Common myeloid progenitor, CD34-positive (primary cell): Measurements from ENCODE around the gene MATR3.
A peak's percentile ranks its signal among the peaks of the same experiment; 100 is the strongest.

ENCODE experiments used
- CTCF ChIA-PET: fragments of 350-600 bp; sonication (Branson Sonifier 250); formaldehyde crosslinking; loops from one replicate; lab custom pipeline; 2021; ENCODE audit warnings: antibody characterized with exemption; lab: Charles Lee
- POLR2A ChIA-PET: fragments of 350-600 bp; sonication (Branson Sonifier 250); formaldehyde crosslinking; loops from one replicate; lab custom pipeline; 2021; ENCODE audit warnings: antibody characterized with exemption; lab: Charles Lee
- DNase-seq, 3 donors: peaks; one replicate each; pipeline versions ENCODE4 v3.0.0 to v3.0.0-alpha.2; 2013
- H3K27ac ChIP-seq, 2 experiments: 1 replicate in 1 of 2; 2 replicates in 1 of 2; pipeline ENCODE4 v1.7.0; 2013; ENCODE audit warnings: inconsistent platforms in 2 of 2, low read length in 2 of 2, mild to moderate bottlenecking in 2 of 2, low read depth in 1 of 2, moderate library complexity in 1 of 2; ENCODE audit not compliant: severe bottlenecking in 2 of 2, insufficient read depth in 1 of 2, poor library complexity in 1 of 2
- H3K27me3 ChIP-seq, 5 experiments: replicated peaks in 2 of 5; 1 replicate in 3 of 5; 2 replicates in 2 of 5; pipeline versions ENCODE4 v1.6.1 to v1.7.0; 2013; ENCODE audit warnings: low read length in 4 of 5, mild to moderate bottlenecking in 2 of 5, moderate library complexity in 2 of 5, inconsistent platforms in 1 of 5; ENCODE audit not compliant: insufficient read depth in 5 of 5, control insufficient read depth in 4 of 5
- H3K36me3 ChIP-seq, 4 experiments: 1 replicate in 2 of 4; 2 replicates in 2 of 4; pipeline versions ENCODE4 v1.6.1 to v1.7.0; 2013; ENCODE audit warnings: low read length in 3 of 4, control low read depth in 1 of 4, mild to moderate bottlenecking in 1 of 4; ENCODE audit not compliant: control insufficient read depth in 4 of 4, insufficient read depth in 4 of 4
- H3K4me1 ChIP-seq, 4 experiments: 1 replicate in 3 of 4; 2 replicates in 1 of 4; pipeline versions ENCODE4 v1.6.1 to v1.7.1; 2013; ENCODE audit warnings: low read length in 3 of 4, mild to moderate bottlenecking in 3 of 4, control low read depth in 1 of 4, inconsistent platforms in 1 of 4, moderate library complexity in 1 of 4; ENCODE audit not compliant: control insufficient read depth in 4 of 4, insufficient read depth in 4 of 4; ENCODE audit errors: control extremely low read depth in 1 of 4
- H3K4me3 ChIP-seq, 7 experiments: 1 replicate in 4 of 7; 2 replicates in 3 of 7; pipeline versions ENCODE4 v1.5.1 to v1.7.0; 2013; ENCODE audit warnings: mild to moderate bottlenecking in 7 of 7, low read length in 6 of 7, moderate library complexity in 6 of 7, inconsistent platforms in 2 of 7, low read depth in 2 of 7, control low read depth in 1 of 7; ENCODE audit not compliant: insufficient read depth in 4 of 7, control insufficient read depth in 1 of 7; ENCODE audit errors: extremely low read depth in 1 of 7
- H3K9me3 ChIP-seq, 5 experiments: 1 replicate in 4 of 5; 2 replicates in 1 of 5; pipeline versions ENCODE4 v1.6.1 to v1.7.1; 2013; ENCODE audit warnings: low read length in 4 of 5, mild to moderate bottlenecking in 2 of 5, inconsistent platforms in 1 of 5, low read depth in 1 of 5, moderate library complexity in 1 of 5; ENCODE audit not compliant: control insufficient read depth in 4 of 5, insufficient read depth in 2 of 5; ENCODE audit errors: control extremely low read depth in 1 of 5
- WGBS: methylation state at CpG from one replicate; pipeline ENCODE4 v1.1.5; 2013; ENCODE audit not compliant: insufficient coverage; 5-methylcytosine and 5-hydroxymethylcytosine counted together

The MATR3 gene

GRCh38 chr5:139295346-139296057 is 2.0 kb downstream of the MATR3 start:
- Histone ChIP-seq H3K4me3 (peak overlapping the region; percentile 8 to 100 (median 89)), H3K9me3 (no peaks in the 10 kb centered on the region), H3K27ac (peak overlapping the region; percentile 99), H3K27me3 (no peaks in the 10 kb centered on the region), H3K36me3 (peaks cover 0 to 12% (median under 1%) of the 10 kb centered on the region in 4 experiments), H3K4me1 (peaks cover 16 to 51% (median 26%) of the 10 kb centered on the region in 4 experiments)
- 19% methylated on average over 7 of the region's 16 CpGs for WGBS
- POLR2A ChIA-PET = interaction anchor here (0.6 kb wide), 2 partner anchors 97 to 717 kb away, joined by 3 read pairs; partner anchors contain the start of gene SIL1
- CTCF ChIA-PET = interaction anchor here (2.8 kb wide), 1 partner anchor 10 kb away, joined by 14 read pairs; no protein-coding TSS in a partner anchor
- DNase-seq = peak in 1 of 3 donors; percentile 27

- DNase-seq = no peak
- peak overlapping the region in 1 of 2 experiments; percentile 99 for H3K27ac ChIP-seq
- H3K4me1 ChIP-seq = peaks cover 16 to 51% (median 26%) of the 10 kb centered on the region in 4 experiments
- peak overlapping the region in 5 of 7 experiments; percentile 27 to 100 (median 89) for H3K4me3 ChIP-seq
- peaks cover 0 to 7% (median under 1%) of the 10 kb centered on the region in 4 experiments for H3K36me3 ChIP-seq
- ChIA-PET CTCF (interaction anchor here (0.9 to 2.8 kb wide), 3 partner anchors 10 to 205 kb away, joined by 4 to 14 read pairs (median 5); no protein-coding TSS in a partner anchor), POLR2A (interaction anchor here (0.9 kb wide), 1 partner anchor 34 kb away, joined by 3 read pairs; no protein-coding TSS in a partner anchor)
- no peaks in the 10 kb centered on the region for H3K27me3 ChIP-seq
- no peaks in the 10 kb centered on the region for H3K9me3 ChIP-seq
- WGBS = 75% methylated on average over 4 of the region's 6 CpGs
These were observed 2.7 kb downstream of the MATR3 start for GRCh38 chr5:139296198-139296597.

- H3K4me3 ChIP-seq = peak overlapping the region in 3 of 7 experiments; percentile 11 to 100 (median 28)
- POLR2A ChIA-PET = interaction anchor here (0.5 to 0.9 kb wide), 2 partner anchors 23 to 34 kb away, joined by 3 read pairs; no protein-coding TSS in a partner anchor
- no peaks in the 10 kb centered on the region for H3K9me3 ChIP-seq
- peaks cover 16 to 51% (median 26%) of the 10 kb centered on the region in 4 experiments for H3K4me1 ChIP-seq
- H3K27me3 ChIP-seq = no peaks in the 10 kb centered on the region
- H3K36me3 ChIP-seq = peaks cover 0 to 11% (median under 1%) of the 10 kb centered on the region in 4 experiments
- WGBS = 98% methylated on average over 10 of the region's 12 CpGs
- CTCF ChIA-PET = interaction anchor here (0.6 to 2.8 kb wide), 7 partner anchors 9 to 205 kb away, joined by 3 to 14 read pairs (median 4); no protein-coding TSS in a partner anchor
- H3K27ac ChIP-seq = peak overlapping the region in 1 of 2 experiments; percentile 99
- no peak for DNase-seq
These were observed 3.4 kb downstream of the MATR3 start for GRCh38 chr5:139296862-139297326.

DNA sequence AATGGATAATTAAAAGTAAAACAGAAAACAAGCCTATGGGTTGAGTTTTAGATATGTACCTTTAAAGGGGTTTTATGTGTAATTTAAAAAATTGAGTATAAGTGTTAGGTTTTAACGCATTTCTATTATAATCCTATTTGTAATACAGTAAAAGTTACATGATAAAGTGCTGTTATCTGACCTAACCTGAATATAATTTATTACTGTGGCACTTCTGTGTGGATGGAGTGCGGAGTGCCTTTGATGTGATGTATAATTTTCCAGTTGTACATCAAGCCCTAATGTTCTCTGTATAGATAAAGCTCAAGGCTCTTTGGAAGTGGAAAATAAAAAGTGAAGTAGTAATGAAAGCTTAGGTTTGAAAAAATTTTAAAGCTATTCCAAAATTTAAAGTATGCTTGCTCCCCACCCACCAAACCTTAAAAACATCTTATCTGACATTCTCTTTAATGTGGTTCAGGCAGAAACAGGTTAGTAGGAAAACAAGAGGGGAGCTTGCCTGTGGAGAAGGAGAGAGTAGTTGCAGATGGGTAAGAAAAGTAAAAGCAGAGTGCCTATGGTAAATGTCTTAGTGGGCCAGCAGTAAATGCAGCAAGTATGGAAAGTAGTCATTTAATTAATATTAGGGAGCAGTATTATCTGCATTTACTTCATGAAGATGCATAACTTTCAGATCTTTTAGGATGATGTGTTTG is 4.0 kb downstream of the MATR3 start:
- WGBS = no CpG with 5 or more reads among the region's 2 CpGs
- Histone ChIP-seq H3K27me3 (no peaks in the 10 kb centered on the region), H3K9me3 (no peaks in the 10 kb centered on the region), H3K4me1 (peaks cover 16 to 51% (median 26%) of the 10 kb centered on the region in 4 experiments), H3K27ac (peak overlapping the region in 1 of 2 experiments; percentile 6), H3K4me3 (peak overlapping the region in 1 of 7 experiments; percentile 17), H3K36me3 (peaks cover 0 to 12% (median under 1%) of the 10 kb centered on the region in 4 experiments)
- CTCF ChIA-PET = interaction anchor here (0.6 to 2.8 kb wide), 6 partner anchors 8 to 60 kb away, joined by 3 to 14 read pairs (median 3); no protein-coding TSS in a partner anchor
- DNase-seq = no peak
- POLR2A ChIA-PET = interaction anchor here (0.6 kb wide), 1 partner anchor 14 kb away, joined by 3 read pairs; no protein-coding TSS in a partner anchor

DNA sequence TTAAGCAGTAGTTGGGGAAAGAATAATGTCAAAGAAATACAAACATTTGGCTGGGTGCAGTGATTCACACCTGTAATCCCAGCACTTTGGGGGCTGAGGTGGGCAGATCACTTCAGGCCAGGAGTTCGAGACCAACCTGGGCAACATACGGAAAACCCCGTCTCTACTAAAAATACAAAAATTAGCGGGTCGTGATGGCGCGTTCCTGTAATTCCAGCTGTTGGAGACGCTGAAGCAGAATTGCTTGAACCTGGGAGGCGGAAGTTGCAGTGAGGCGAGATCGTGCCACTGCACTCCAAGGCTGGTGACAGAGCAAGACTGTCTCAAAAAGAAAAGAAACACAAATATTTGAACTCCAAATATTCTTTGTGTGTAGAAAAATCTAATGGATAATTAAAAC is 4.7 kb downstream of the MATR3 start:
- DNase-seq = peak in 1 of 3 donors; percentile 23
- H3K4me3 ChIP-seq = no peak overlapping the region
- ChIA-PET CTCF (interaction anchor here (1.1 to 1.6 kb wide), 3 partner anchors 16 to 60 kb away, joined by 3 to 4 read pairs (median 3); no protein-coding TSS in a partner anchor), POLR2A (interaction anchor here (0.6 kb wide), 1 partner anchor 13 kb away, joined by 3 read pairs; no protein-coding TSS in a partner anchor)
- peaks cover 19 to 49% (median 25%) of the 10 kb centered on the region in 4 experiments for H3K4me1 ChIP-seq
- H3K27ac ChIP-seq = no peak overlapping the region
- 100% methylated on average over 2 of the region's 11 CpGs for WGBS
- H3K27me3 ChIP-seq = no peaks in the 10 kb centered on the region
- H3K36me3 ChIP-seq = peaks cover 0 to 12% (median under 1%) of the 10 kb centered on the region in 4 experiments
- H3K9me3 ChIP-seq = no peaks in the 10 kb centered on the region

DNA sequence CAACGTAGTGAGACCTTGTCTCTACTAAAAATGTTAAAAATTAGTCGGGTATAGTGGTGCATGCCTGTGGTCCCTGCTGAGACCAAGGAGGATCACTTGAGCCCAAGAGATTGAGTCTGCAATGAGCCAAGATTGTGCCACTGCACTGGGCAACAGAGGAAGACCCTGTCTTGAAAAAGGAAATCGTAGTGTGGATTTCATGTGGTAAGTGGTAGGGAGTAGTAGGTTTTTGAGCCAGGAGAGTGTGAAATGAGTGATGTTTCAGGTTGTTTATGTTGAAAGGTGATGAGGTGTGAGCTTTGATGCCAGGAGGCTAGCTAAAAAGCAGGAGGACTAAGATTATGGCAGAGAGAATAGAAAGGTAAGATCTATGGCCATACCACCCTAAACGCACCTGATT is 5.9 kb downstream of the MATR3 start:
- no peaks in the 10 kb centered on the region for H3K9me3 ChIP-seq
- peak overlapping the region in 1 of 2 experiments; percentile 6 for H3K27ac ChIP-seq
- POLR2A ChIA-PET = interaction anchor here (0.6 kb wide), 1 partner anchor 30 kb away, joined by 3 read pairs; no protein-coding TSS in a partner anchor
- H3K4me3 ChIP-seq = peak overlapping the region in 1 of 7 experiments; percentile 6
- peaks cover 21 to 59% (median 26%) of the 10 kb centered on the region in 4 experiments for H3K4me1 ChIP-seq
- CTCF ChIA-PET = interaction anchor here (0.9 to 2.4 kb wide), 3 partner anchors 12 to 92 kb away, joined by 3 to 13 read pairs (median 4); partner anchors contain the start of gene PAIP2
- 66% methylated on average over 4 of the region's 4 CpGs for WGBS
- DNase-seq = no peak
- peaks cover 0 to 12% (median under 1%) of the 10 kb centered on the region in 4 experiments for H3K36me3 ChIP-seq
- no peaks in the 10 kb centered on the region for H3K27me3 ChIP-seq
